Panc1 (cell line): ENCODE results near the gene FAF1. TPM values are rescaled to one million over a fixed set of nuclear protein-coding genes. Genes with fewer than 3 reads are reported as not detected.

Experiments used
- ATAC-seq: fragments of 200-7000 bp; cut with Tn5 transposase; 2 replicates; pipeline ENCODE4 v1.9.1; 2020; ENCODE audit warnings: mild to moderate bottlenecking, moderate library complexity
- BruUV-seq: library from RNA; stranded (reverse); fragments of 400-500 nt; replicated peaks from 2 replicates; lab custom pipeline; 2021; lab: Mats Ljungman, UMichigan
- CTCF ChIA-PET: fragments of 300-600 bp; sonication (Branson Sonifier 250); formaldehyde crosslinking; loops from one replicate; lab custom pipeline; 2022; ENCODE audit warnings: antibody characterized with exemption; lab: Charles Lee
- POLR2A ChIA-PET: fragments of 300-600 bp; sonication (Branson Sonifier 250); formaldehyde crosslinking; loops from one replicate; lab custom pipeline; 2022; ENCODE audit warnings: antibody characterized with exemption; lab: Charles Lee
- DNase-seq: peaks from one replicate; pipeline ENCODE4 v3.0.0-alpha.2; 2010; ENCODE audit warnings: low read depth, low spot score
- H3K27ac ChIP-seq: 2 replicates; pipeline ENCODE4 v1.5.1; 2011; ENCODE audit warnings: mild to moderate bottlenecking, low read length, inconsistent platforms
- H3K27me3 ChIP-seq: fragments of 200-500 bp; sonication (Bioruptor generic); 2 replicates; pipeline ENCODE4 v1.6.0; 2014; ENCODE audit warnings: low read length, inconsistent platforms; ENCODE audit not compliant: control insufficient read depth, insufficient read depth
- H3K36me3 ChIP-seq: fragments of 200-500 bp; sonication (Bioruptor generic); 2 replicates; pipeline ENCODE4 v1.5.1; 2014; ENCODE audit warnings: inconsistent platforms, mild to moderate bottlenecking, low read length, moderate library complexity; ENCODE audit not compliant: control insufficient read depth, insufficient read depth
- H3K4me1 ChIP-seq: 2 replicates; pipeline ENCODE4 v1.5.1; 2011; ENCODE audit warnings: inconsistent platforms, mild to moderate bottlenecking, low read length, moderate library complexity; ENCODE audit not compliant: control insufficient read depth, insufficient read depth
- H3K4me3 ChIP-seq, 2 experiments: 2 replicates each; pipeline ENCODE4 v1.5.1; 2011 to 2012; ENCODE audit warnings: low read depth in 2 of 2, low read length in 2 of 2, mild to moderate bottlenecking in 2 of 2, inconsistent platforms in 1 of 2, moderate library complexity in 1 of 2
- H3K9me3 ChIP-seq: fragments of 200-500 bp; sonication (Bioruptor generic); 2 replicates; pipeline ENCODE4 v1.5.1; 2014; ENCODE audit warnings: low read depth, mild to moderate bottlenecking, inconsistent platforms, low read length, moderate library complexity; ENCODE audit not compliant: control insufficient read depth, insufficient read depth
- CTCF ChIP-seq: fragments of 450-650 bp; IDR thresholded peaks from 2 replicates; pipeline ENCODE4 v1.5.1; 2017; ENCODE audit warnings: mild to moderate bottlenecking
- POLR2AphosphoS5 ChIP-seq: IDR thresholded peaks from 2 replicates; pipeline ENCODE4 v1.6.1; 2012; ENCODE audit warnings: mild to moderate bottlenecking, low read depth, low read length, moderate library complexity
- SIN3A ChIP-seq: IDR thresholded peaks from 2 replicates; pipeline ENCODE4 v1.6.1; 2012; ENCODE audit warnings: low read depth, mild to moderate bottlenecking, low read length, moderate library complexity, borderline replicate concordance; ENCODE audit not compliant: insufficient read depth
- TCF7L2 ChIP-seq: IDR thresholded peaks from 2 replicates; pipeline ENCODE4 v1.6.1; 2011; ENCODE audit warnings: mild to moderate bottlenecking, low read depth, low read length, inconsistent platforms
- in situ Hi-C: cut with HindIII; loops from 2 replicates; pipeline ENCODE4 v1.10.0; 2016; ENCODE audit warnings: low sequenced_read_pairs, low pct_unique_long_range_greater_than_20kb
- intact Hi-C: fragments of 100-400 bp; cut with micrococcal nuclease; formaldehyde crosslinking; loops from one replicate; pipeline ENCODE4 v1.10.0; 2022; ENCODE audit not compliant: unreplicated experiment
- total RNA-seq: library from RNA; stranded (reverse); gene quantifications from one replicate; pipeline ENCODE4 v1.2.1, GENCODE V29; 2021; ENCODE audit not compliant: unreplicated experiment
- TF ChIP-seq, protein P1 (sequence below), 2 experiments: IDR thresholded peaks; 2 replicates each; pipeline ENCODE4 v1.6.1; 2011 to 2012; ENCODE audit warnings: low read depth in 2 of 2, control low read depth in 1 of 2, low read length in 1 of 2, mild to moderate bottlenecking in 1 of 2, moderate library complexity in 1 of 2; ENCODE audit not compliant: insufficient read depth in 1 of 2

The FAF1 gene
- total RNA-seq, 1 experiment from 2014 or later: 101 TPM

GRCh38 chr1:50974618-50974935 is 14.5 kb upstream of the FAF1 start:
- ChIA-PET POLR2A (no interaction called here), CTCF (no interaction called here)
- no peaks in the 10 kb centered on the region for H3K27me3 ChIP-seq
- no peak for ATAC-seq
- peaks cover 5% of the 10 kb centered on the region; the same call in 1 of the 2 replicates for H3K36me3 ChIP-seq
- TF ChIP-seq SIN3A (no peak), CTCF (no peak), TCF7L2 (no peak), POLR2AphosphoS5 (no peak)
- TF ChIP-seq, protein P1, sequence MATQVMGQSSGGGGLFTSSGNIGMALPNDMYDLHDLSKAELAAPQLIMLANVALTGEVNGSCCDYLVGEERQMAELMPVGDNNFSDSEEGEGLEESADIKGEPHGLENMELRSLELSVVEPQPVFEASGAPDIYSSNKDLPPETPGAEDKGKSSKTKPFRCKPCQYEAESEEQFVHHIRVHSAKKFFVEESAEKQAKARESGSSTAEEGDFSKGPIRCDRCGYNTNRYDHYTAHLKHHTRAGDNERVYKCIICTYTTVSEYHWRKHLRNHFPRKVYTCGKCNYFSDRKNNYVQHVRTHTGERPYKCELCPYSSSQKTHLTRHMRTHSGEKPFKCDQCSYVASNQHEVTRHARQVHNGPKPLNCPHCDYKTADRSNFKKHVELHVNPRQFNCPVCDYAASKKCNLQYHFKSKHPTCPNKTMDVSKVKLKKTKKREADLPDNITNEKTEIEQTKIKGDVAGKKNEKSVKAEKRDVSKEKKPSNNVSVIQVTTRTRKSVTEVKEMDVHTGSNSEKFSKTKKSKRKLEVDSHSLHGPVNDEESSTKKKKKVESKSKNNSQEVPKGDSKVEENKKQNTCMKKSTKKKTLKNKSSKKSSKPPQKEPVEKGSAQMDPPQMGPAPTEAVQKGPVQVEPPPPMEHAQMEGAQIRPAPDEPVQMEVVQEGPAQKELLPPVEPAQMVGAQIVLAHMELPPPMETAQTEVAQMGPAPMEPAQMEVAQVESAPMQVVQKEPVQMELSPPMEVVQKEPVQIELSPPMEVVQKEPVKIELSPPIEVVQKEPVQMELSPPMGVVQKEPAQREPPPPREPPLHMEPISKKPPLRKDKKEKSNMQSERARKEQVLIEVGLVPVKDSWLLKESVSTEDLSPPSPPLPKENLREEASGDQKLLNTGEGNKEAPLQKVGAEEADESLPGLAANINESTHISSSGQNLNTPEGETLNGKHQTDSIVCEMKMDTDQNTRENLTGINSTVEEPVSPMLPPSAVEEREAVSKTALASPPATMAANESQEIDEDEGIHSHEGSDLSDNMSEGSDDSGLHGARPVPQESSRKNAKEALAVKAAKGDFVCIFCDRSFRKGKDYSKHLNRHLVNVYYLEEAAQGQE (IDR thresholded peaks at IDR 0.05; ENCODE audit: insufficient read depth in 1 of 2, low read depth in 2 of 2, low read length in 1 of 2): no peak
- H3K27ac ChIP-seq: peak overlapping the region; percentile 100
- in situ Hi-C loops: no loop called here
- intact Hi-C loops: loop anchor here (10.0 kb wide), 1 partner anchor 200 kb away; no protein-coding TSS in a partner anchor
- no peaks in the 10 kb centered on the region for H3K9me3 ChIP-seq
- H3K4me1 ChIP-seq: peaks cover 21% of the 10 kb centered on the region
- peak overlapping the region in 1 of 2 experiments; percentile 52; a peak in 1 of 4 replicates for H3K4me3 ChIP-seq
- DNase-seq: no peak
- no TSS peak for BruUV-seq

- peaks cover 5% of the 10 kb centered on the region for H3K36me3 ChIP-seq
- ChIA-PET POLR2A (no interaction called here), CTCF (no interaction called here)
- BruUV-seq: no TSS peak
- intact Hi-C loops: loop anchor here (10.0 kb wide), 1 partner anchor 199 kb away; no protein-coding TSS in a partner anchor
- H3K4me1 ChIP-seq: peaks cover 19% of the 10 kb centered on the region
- no peaks in the 10 kb centered on the region for H3K27me3 ChIP-seq
- DNase-seq: no peak
- peak overlapping the region; percentile 100 for H3K27ac ChIP-seq
- no peaks in the 10 kb centered on the region for H3K9me3 ChIP-seq
- in situ Hi-C loops: no loop called here
- H3K4me3 ChIP-seq: peak overlapping the region; percentile 52 to 95
- TF ChIP-seq CTCF (no peak), TCF7L2 (no peak), SIN3A (no peak), POLR2AphosphoS5 (no peak)
- TF ChIP-seq, protein P1 (IDR thresholded peaks at IDR 0.05; ENCODE audit: insufficient read depth in 1 of 2, low read depth in 2 of 2, low read length in 1 of 2): no peak
- no peak for ATAC-seq
These were observed 14.0 kb upstream of the FAF1 start for GRCh38 chr1:50973875-50974617.
